CD4-positive, alpha-beta T cell treated with Interleukin-4 for 4 hours (primary cell): ENCODE data around the gene EMC1.
A peak's percentile ranks its signal among the peaks of the same experiment; 100 is the strongest.
"Not testable (repeated sequence)": the region's sequence is repeated elsewhere in the genome, so short reads cannot be mapped to it uniquely, and the experiment has no call there.

Source experiments
- DNase-seq: peaks from one replicate; pipeline ENCODE4 v3.0.0-alpha.2; 2020

The EMC1 gene

GRCh38 chr1:19186001-19186400, 65.3 kb downstream of the EMC1 start:
- no peak for DNase-seq

GRCh38 chr1:19182223-19182622, 69.1 kb downstream of the EMC1 start:
- DNase-seq = no peak

- DNase-seq = not testable (repeated sequence)
Measured at GRCh38 chr1:19180265-19180657, 71.1 kb downstream of the EMC1 start.

GRCh38 chr1:19179597-19180264, 71.6 kb downstream of the EMC1 start:
- peak; percentile 15 for DNase-seq

GRCh38 chr1:19178734-19179398, 72.5 kb downstream of the EMC1 start:
- DNase-seq = no peak

- no peak for DNase-seq
Measured at GRCh38 chr1:19177811-19178210, 73.5 kb downstream of the EMC1 start.

GRCh38 chr1:19169642-19170041, 81.7 kb downstream of the EMC1 start:
- no peak for DNase-seq

- DNase-seq = no peak
Measured at GRCh38 chr1:19167140-19167539, 84.2 kb downstream of the EMC1 start.

GRCh38 chr1:19166066-19166465, 85.3 kb downstream of the EMC1 start:
- no peak for DNase-seq
